ENCODE measurements around the gene USP32. TPM values are rescaled to one million over a fixed set of nuclear protein-coding genes. Genes with fewer than 3 reads are reported as not detected.

The USP32 gene
- total and polyA plus RNA-seq, 4 donors = 11.6 to 103 (median 42.9) TPM

- 17% methylated on average over 48 of the region's 48 CpGs for WGBS
- no peaks in the 10 kb centered on the region for H3K9me3 ChIP-seq (ENCODE audit: control insufficient read depth in 4 of 4, low read length in 3 of 4)
- TF ChIP-seq EGR1 (IDR thresholded peaks at IDR 0.05; ENCODE audit: low read depth in 2 of 2) (no peak), GABPA (IDR thresholded peaks at IDR 0.05 in 1 of 2, conservative IDR thresholded peaks at IDR 0.05 in 1 of 2) (no peak), RXRA (IDR thresholded peaks at IDR 0.05) (no peak), RAD21 (IDR thresholded peaks at IDR 0.05) (no peak), NR2F2 (IDR thresholded peaks at IDR 0.05) (no peak), JUND (IDR thresholded peaks at IDR 0.05) (no peak), FOXA1 (IDR thresholded peaks at IDR 0.05) (no peak), YY1 (IDR thresholded peaks at IDR 0.05) (no peak), SP1 (IDR thresholded peaks at IDR 0.05) (no peak), ATF3 (IDR thresholded peaks at IDR 0.05) (no peak)
- TF ChIP-seq, protein P1, sequence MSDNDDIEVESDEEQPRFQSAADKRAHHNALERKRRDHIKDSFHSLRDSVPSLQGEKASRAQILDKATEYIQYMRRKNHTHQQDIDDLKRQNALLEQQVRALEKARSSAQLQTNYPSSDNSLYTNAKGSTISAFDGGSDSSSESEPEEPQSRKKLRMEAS (IDR thresholded peaks at IDR 0.05) = no peak
- TF ChIP-seq, protein P2, sequence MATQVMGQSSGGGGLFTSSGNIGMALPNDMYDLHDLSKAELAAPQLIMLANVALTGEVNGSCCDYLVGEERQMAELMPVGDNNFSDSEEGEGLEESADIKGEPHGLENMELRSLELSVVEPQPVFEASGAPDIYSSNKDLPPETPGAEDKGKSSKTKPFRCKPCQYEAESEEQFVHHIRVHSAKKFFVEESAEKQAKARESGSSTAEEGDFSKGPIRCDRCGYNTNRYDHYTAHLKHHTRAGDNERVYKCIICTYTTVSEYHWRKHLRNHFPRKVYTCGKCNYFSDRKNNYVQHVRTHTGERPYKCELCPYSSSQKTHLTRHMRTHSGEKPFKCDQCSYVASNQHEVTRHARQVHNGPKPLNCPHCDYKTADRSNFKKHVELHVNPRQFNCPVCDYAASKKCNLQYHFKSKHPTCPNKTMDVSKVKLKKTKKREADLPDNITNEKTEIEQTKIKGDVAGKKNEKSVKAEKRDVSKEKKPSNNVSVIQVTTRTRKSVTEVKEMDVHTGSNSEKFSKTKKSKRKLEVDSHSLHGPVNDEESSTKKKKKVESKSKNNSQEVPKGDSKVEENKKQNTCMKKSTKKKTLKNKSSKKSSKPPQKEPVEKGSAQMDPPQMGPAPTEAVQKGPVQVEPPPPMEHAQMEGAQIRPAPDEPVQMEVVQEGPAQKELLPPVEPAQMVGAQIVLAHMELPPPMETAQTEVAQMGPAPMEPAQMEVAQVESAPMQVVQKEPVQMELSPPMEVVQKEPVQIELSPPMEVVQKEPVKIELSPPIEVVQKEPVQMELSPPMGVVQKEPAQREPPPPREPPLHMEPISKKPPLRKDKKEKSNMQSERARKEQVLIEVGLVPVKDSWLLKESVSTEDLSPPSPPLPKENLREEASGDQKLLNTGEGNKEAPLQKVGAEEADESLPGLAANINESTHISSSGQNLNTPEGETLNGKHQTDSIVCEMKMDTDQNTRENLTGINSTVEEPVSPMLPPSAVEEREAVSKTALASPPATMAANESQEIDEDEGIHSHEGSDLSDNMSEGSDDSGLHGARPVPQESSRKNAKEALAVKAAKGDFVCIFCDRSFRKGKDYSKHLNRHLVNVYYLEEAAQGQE (IDR thresholded peaks at IDR 0.05) = no peak
- TF ChIP-seq, protein P3, sequence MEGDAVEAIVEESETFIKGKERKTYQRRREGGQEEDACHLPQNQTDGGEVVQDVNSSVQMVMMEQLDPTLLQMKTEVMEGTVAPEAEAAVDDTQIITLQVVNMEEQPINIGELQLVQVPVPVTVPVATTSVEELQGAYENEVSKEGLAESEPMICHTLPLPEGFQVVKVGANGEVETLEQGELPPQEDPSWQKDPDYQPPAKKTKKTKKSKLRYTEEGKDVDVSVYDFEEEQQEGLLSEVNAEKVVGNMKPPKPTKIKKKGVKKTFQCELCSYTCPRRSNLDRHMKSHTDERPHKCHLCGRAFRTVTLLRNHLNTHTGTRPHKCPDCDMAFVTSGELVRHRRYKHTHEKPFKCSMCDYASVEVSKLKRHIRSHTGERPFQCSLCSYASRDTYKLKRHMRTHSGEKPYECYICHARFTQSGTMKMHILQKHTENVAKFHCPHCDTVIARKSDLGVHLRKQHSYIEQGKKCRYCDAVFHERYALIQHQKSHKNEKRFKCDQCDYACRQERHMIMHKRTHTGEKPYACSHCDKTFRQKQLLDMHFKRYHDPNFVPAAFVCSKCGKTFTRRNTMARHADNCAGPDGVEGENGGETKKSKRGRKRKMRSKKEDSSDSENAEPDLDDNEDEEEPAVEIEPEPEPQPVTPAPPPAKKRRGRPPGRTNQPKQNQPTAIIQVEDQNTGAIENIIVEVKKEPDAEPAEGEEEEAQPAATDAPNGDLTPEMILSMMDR (IDR thresholded peaks at IDR 0.05; ENCODE audit: low read depth, low read length, missing input control) = no peak
- no peaks in the 10 kb centered on the region for H3K36me3 ChIP-seq (ENCODE audit: control insufficient read depth in 4 of 4, insufficient read depth in 3 of 4, low read depth in 1 of 4, low read length in 3 of 4)
- H3K9ac ChIP-seq (ENCODE audit: low read depth in 1 of 2, low read length in 2 of 2) = no peak overlapping the region
- DNase-seq (ENCODE audit: low spot score) = no peak
- peaks cover 3 to 15% (median 6%) of the 10 kb centered on the region in 4 donors for H3K27me3 ChIP-seq (ENCODE audit: control insufficient read depth in 4 of 4, insufficient read depth in 4 of 4, low read length in 3 of 4)
- H3K4me1 ChIP-seq (ENCODE audit: control insufficient read depth in 4 of 4, insufficient read depth in 4 of 4, low read length in 3 of 4) = peaks cover 7 to 41% (median 26%) of the 10 kb centered on the region in 4 donors
- H3K27ac ChIP-seq (ENCODE audit: low read depth in 1 of 2, low read length in 2 of 2) = no peak overlapping the region
- no peak overlapping the region for H3K4me3 ChIP-seq (ENCODE audit: low read depth in 1 of 3, low read length in 3 of 3)
Observed at GRCh38 chr17:60138769-60139437, 253.0 kb downstream of the USP32 start.

DNA sequence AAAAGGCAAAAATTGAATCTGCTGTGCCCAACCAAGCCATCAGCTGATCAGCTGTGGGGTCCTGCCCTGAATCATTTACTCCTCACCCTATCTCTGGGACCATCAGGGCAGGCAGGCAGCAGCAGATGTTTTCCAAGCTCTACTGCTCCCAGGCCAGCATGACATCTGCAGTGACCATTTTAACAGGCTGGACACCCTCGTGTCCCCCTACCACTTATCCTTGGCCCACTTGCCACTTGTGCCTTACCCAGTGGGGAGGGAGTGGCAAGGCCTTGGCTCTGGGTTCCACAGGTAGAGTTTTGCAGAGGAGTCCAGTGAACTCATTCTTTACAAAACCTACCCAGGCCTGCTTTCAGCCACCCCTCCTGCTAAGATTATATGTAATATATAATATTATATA, 254.2 kb downstream of the USP32 start:
- TF ChIP-seq HNF4A (conservative IDR thresholded peaks at IDR 0.05) (no peak), RXRA (IDR thresholded peaks at IDR 0.05) (no peak), TAF1 (conservative IDR thresholded peaks at IDR 0.05) (no peak), YY1 (IDR thresholded peaks at IDR 0.05) (no peak), GABPA (IDR thresholded peaks at IDR 0.05 in 1 of 2, conservative IDR thresholded peaks at IDR 0.05 in 1 of 2) (no peak), EGR1 (IDR thresholded peaks at IDR 0.05; ENCODE audit: low read depth in 2 of 2) (no peak), ATF3 (IDR thresholded peaks at IDR 0.05) (no peak), NR2F2 (IDR thresholded peaks at IDR 0.05) (no peak), HNF4G (IDR thresholded peaks at IDR 0.05) (no peak), FOXA1 (IDR thresholded peaks at IDR 0.05) (no peak)
- TF ChIP-seq, protein P1 (IDR thresholded peaks at IDR 0.05) = no peak
- TF ChIP-seq, protein P3 (IDR thresholded peaks at IDR 0.05; ENCODE audit: low read depth, low read length, missing input control) = no peak
- Histone ChIP-seq H3K4me3 (ENCODE audit: low read depth in 1 of 3, low read length in 3 of 3) (no peak overlapping the region), H3K9me3 (ENCODE audit: control insufficient read depth in 4 of 4, low read length in 3 of 4) (no peaks in the 10 kb centered on the region), H3K27me3 (ENCODE audit: control insufficient read depth in 4 of 4, insufficient read depth in 4 of 4, low read length in 3 of 4) (peaks cover 3 to 15% (median 6%) of the 10 kb centered on the region in 4 donors), H3K9ac (ENCODE audit: low read depth in 1 of 2, low read length in 2 of 2) (no peak overlapping the region), H3K4me1 (ENCODE audit: control insufficient read depth in 4 of 4, insufficient read depth in 4 of 4, low read length in 3 of 4) (peaks cover 7 to 35% (median 19%) of the 10 kb centered on the region in 4 donors), H3K27ac (ENCODE audit: low read depth in 1 of 2, low read length in 2 of 2) (no peak overlapping the region), H3K36me3 (ENCODE audit: control insufficient read depth in 4 of 4, insufficient read depth in 3 of 4, low read depth in 1 of 4, low read length in 3 of 4) (no peaks in the 10 kb centered on the region)
- WGBS = 33% methylated on average over 1 of the region's 1 CpG
- no peak for DNase-seq (ENCODE audit: low spot score)
